Esophagus muscularis mucosa (tissue), 4 donors: Measurements from ENCODE around the gene TEAD3.

Experiments used
- CTCF ChIP-seq, 3 experiments: fragments of 200-600 bp in 2 of 3; fragments of 450-650 bp in 1 of 3; sonication (generic) in 2 of 3; IDR thresholded peaks; one replicate each; pipeline ENCODE4 v1.5.1; 2017 to 2019; ENCODE audit warnings: antibody characterized with exemption in 3 of 3, mild to moderate bottlenecking in 2 of 3, moderate library complexity in 1 of 3
- EP300 ChIP-seq: sonication (generic); formaldehyde crosslinking; IDR thresholded peaks from one replicate; pipeline ENCODE4 v1.6.1; 2017; ENCODE audit warnings: antibody characterized with exemption
- POLR2A ChIP-seq: fragments of 450-650 bp; IDR thresholded peaks from one replicate; pipeline ENCODE4 v1.6.1; 2017; ENCODE audit warnings: antibody characterized with exemption, moderate library complexity, mild to moderate bottlenecking, low read depth
- POLR2AphosphoS5 ChIP-seq, 2 donors: sonication (generic); formaldehyde crosslinking; IDR thresholded peaks; one replicate each; pipeline ENCODE4 v1.6.1; 2017; ENCODE audit warnings: antibody characterized with exemption in 2 of 2

DNA sequence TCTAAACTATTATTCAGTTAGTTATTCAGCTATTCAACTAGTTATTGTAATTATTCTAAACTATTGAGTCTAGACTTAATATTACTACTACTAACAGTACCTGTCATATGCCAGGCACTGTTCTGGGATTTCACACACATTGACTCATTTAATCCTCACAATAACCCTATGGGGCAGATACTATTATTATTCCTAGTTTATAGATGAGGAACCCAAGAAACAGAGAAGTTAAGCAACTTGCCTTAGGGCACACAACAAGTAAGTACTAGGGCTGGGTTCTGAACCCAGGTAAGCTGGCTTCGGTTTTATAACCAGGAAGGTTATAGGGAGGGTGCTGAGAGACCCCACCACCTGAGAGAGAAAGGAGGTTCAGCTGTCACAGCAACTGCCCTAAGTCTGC is 7.8 kb downstream of the TEAD3 start:
- TF ChIP-seq CTCF (IDR thresholded peaks at IDR 0.05), result no peak
- no peak for TF ChIP-seq POLR2AphosphoS5 (IDR thresholded peaks at IDR 0.05)
- no peak for TF ChIP-seq POLR2A
- TF ChIP-seq EP300, result no peak
